IPS-18c (cell line): ENCODE data around the gene C19orf25.
A peak's percentile ranks its signal among the peaks of the same experiment; 100 is the strongest.

ENCODE experiments used
- H3K4me3 ChIP-seq: 2 replicates; pipeline ENCODE4 v1.7.0; 2013; ENCODE audit warnings: low read depth, mild to moderate bottlenecking, low read length, moderate library complexity; ENCODE audit not compliant: insufficient read depth
- H3K9me3 ChIP-seq: one replicate; pipeline ENCODE4 v1.6.1; 2013; ENCODE audit warnings: mild to moderate bottlenecking, low read length, moderate library complexity; ENCODE audit not compliant: control insufficient read depth, insufficient read depth

The C19orf25 gene

GRCh38 chr19:1465191-1466016 is 13.6 kb downstream of the C19orf25 start:
- peaks cover 4% of the 10 kb centered on the region for H3K9me3 ChIP-seq
- no peak overlapping the region for H3K4me3 ChIP-seq

GRCh38 chr19:1461862-1462261 is 17.2 kb downstream of the C19orf25 start:
- H3K4me3 ChIP-seq: no peak overlapping the region
- H3K9me3 ChIP-seq: peaks cover 4% of the 10 kb centered on the region

GRCh38 chr19:1460033-1460995 is 18.7 kb downstream of the C19orf25 start:
- Histone ChIP-seq H3K4me3 (no peak overlapping the region), H3K9me3 (peaks cover 2% of the 10 kb centered on the region)

- no peak overlapping the region for H3K4me3 ChIP-seq
- H3K9me3 ChIP-seq: peaks cover 2% of the 10 kb centered on the region
Observed at GRCh38 chr19:1459479-1459878, 19.5 kb downstream of the C19orf25 start.

- H3K4me3 ChIP-seq: no peak overlapping the region
- peaks cover 2% of the 10 kb centered on the region for H3K9me3 ChIP-seq
Observed at GRCh38 chr19:1457892-1458291, 21.1 kb downstream of the C19orf25 start.

GRCh38 chr19:1457031-1457739 is 21.8 kb downstream of the C19orf25 start:
- H3K9me3 ChIP-seq: peaks cover 2% of the 10 kb centered on the region
- no peak overlapping the region; the same call in 1 of the 2 replicates for H3K4me3 ChIP-seq

- Histone ChIP-seq H3K4me3 (no peak overlapping the region), H3K9me3 (peaks cover 2% of the 10 kb centered on the region)
Observed at GRCh38 chr19:1456121-1456900, 22.7 kb downstream of the C19orf25 start.

GRCh38 chr19:1455336-1456120 is 23.5 kb downstream of the C19orf25 start:
- Histone ChIP-seq H3K4me3 (peak overlapping the region; percentile 20; the same call in 1 of the 2 replicates), H3K9me3 (peaks cover 2% of the 10 kb centered on the region)

GRCh38 chr19:1455002-1455335 is 24.0 kb downstream of the C19orf25 start:
- Histone ChIP-seq H3K4me3 (peak overlapping the region; percentile 20; the same call in 1 of the 2 replicates), H3K9me3 (peaks cover 2% of the 10 kb centered on the region)

- H3K9me3 ChIP-seq: peaks cover 2% of the 10 kb centered on the region
- no peak overlapping the region for H3K4me3 ChIP-seq
Observed at GRCh38 chr19:1453525-1454364, 25.3 kb downstream of the C19orf25 start.

GRCh38 chr19:1452802-1453524 is 26.1 kb downstream of the C19orf25 start:
- peaks cover 2% of the 10 kb centered on the region for H3K9me3 ChIP-seq
- no peak overlapping the region for H3K4me3 ChIP-seq

GRCh38 chr19:1451916-1452801 is 26.9 kb downstream of the C19orf25 start:
- Histone ChIP-seq H3K9me3 (peaks cover 2% of the 10 kb centered on the region), H3K4me3 (no peak overlapping the region)

- Histone ChIP-seq H3K9me3 (peaks cover 2% of the 10 kb centered on the region), H3K4me3 (no peak overlapping the region)
Observed at GRCh38 chr19:1450735-1451731, 28.0 kb downstream of the C19orf25 start.
